ES-I3 (cell line): Measurements from ENCODE around the gene KCNT1.

Source experiments
- H3K36me3 ChIP-seq: 2 replicates; pipeline ENCODE4 v1.6.1; 2013; ENCODE audit warnings: mild to moderate bottlenecking, low read length, control low read depth, moderate library complexity; ENCODE audit not compliant: insufficient read depth
- H3K4me1 ChIP-seq: 2 replicates; pipeline ENCODE4 v1.6.1; 2013; ENCODE audit warnings: mild to moderate bottlenecking, control low read depth, low read length; ENCODE audit not compliant: insufficient read depth
- H3K9ac ChIP-seq: 2 replicates; pipeline ENCODE4 v1.6.1; 2013; ENCODE audit warnings: low read depth, mild to moderate bottlenecking, low read length, moderate library complexity
- H3K9me3 ChIP-seq: 2 replicates; pipeline ENCODE4 v1.6.1; 2013; ENCODE audit warnings: mild to moderate bottlenecking, low read length, moderate library complexity; ENCODE audit not compliant: control insufficient read depth, insufficient read depth

KCNT1 gene

DNA sequence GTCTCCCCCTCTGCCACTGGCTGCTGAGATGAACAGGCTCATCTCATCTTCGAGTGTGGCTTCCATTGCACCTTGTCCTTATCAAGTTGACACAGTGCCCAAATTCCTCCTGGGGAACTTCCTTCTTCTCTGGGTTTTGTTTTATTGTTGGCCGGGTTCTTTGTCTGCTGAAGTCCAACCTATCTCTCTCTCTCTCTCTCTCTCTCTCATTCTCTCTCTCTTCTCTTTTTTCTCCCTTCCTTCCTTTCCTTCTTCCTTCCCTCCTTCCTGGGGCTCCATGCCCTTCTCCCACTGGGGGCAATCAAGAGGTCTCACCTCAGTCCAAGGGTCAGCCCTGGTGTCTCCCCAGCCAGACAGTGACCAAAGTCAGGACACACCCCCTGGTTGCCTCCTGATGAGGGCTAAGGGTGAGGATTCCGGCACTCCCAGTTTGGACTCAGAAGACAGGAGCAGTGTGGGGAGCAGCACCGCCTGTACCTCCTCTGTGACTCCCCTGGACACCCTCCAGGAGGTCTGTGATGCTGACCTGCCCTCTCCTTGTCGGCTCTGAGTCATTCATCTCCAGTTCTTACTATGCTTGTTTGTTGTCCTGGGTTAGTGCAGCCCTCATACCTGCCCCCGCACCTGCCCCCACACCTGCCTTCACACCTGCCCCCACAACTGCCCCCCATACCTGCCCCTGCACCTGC, 30.7 kb downstream of the KCNT1 start:
- no peak overlapping the region for H3K9ac ChIP-seq
- H3K4me1 ChIP-seq: no peaks in the 10 kb centered on the region
- no peaks in the 10 kb centered on the region for H3K36me3 ChIP-seq

DNA sequence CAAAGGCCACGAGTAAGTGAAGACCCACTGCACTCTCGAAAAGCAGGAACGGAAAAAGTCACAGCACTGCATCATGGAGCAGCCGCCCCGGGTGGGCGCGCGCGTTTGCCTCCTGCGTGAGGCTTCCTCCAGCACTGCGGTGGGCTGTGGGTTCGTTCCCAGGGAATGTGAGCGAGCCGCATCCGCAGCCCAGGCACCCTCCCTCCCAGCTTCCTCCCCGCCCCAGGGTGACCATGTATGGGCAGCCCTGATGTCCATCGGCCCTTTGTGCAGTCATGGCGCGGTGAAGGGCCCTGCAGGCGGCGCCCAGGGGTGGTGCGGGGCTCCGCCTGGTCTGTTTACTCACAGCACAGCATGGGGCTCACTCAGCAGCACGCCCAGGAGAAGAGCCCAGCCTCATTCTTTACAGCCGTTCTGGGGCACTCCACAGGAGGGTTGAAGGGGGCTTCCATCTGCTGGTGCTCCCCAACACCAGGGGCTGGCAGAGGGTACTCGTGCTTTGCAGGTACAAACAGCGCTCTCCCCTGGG, 32.7 kb downstream of the KCNT1 start:
- Histone ChIP-seq H3K9ac (no peak overlapping the region), H3K9me3 (peaks cover 8% of the 10 kb centered on the region; the same call in 1 of the 2 replicates), H3K4me1 (no peaks in the 10 kb centered on the region), H3K36me3 (no peaks in the 10 kb centered on the region)

More for the DNA sequence above, 30.7 kb downstream of the KCNT1 start:
- peaks cover 8% of the 10 kb centered on the region; the same call in 1 of the 2 replicates for H3K9me3 ChIP-seq

DNA sequence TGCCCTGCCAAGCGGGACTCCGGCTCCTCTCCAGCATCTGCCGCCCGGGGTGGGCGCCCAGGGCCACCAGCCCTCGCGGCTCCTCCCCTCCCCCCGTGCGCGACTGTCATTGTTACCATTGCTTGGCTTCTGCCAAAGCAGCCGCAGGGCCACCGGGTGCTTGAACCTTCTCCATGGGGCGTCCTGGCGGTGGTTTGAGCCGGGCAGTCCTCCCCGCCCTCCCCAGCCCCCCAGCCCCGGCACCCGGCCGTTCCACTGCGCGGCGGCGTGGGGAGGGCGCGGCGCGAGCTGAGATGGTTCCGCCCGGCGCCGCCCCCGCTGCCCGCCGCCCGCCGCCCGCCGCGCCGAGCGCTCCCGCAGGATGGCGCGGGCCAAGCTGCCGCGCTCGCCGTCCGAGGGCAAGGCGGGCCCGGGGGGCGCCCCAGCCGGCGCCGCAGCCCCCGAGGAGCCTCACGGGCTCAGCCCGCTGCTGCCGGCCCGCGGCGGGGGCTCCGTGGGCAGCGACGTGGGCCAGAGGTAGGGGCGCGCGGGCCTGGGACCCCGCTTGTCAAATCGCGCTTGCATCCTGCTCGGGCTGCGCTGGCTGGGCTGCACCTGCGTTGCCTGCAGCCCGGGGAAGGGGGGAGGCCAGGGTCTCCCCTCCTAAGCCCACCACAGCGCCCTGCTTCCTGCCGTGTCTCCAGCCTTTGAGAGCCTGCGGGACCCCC, 34.4 kb downstream of the KCNT1 start:
- H3K9me3 ChIP-seq: peaks cover 3% of the 10 kb centered on the region; the same call in 1 of the 2 replicates
- no peaks in the 10 kb centered on the region for H3K4me1 ChIP-seq
- H3K36me3 ChIP-seq: no peaks in the 10 kb centered on the region
- H3K9ac ChIP-seq: no peak overlapping the region

DNA sequence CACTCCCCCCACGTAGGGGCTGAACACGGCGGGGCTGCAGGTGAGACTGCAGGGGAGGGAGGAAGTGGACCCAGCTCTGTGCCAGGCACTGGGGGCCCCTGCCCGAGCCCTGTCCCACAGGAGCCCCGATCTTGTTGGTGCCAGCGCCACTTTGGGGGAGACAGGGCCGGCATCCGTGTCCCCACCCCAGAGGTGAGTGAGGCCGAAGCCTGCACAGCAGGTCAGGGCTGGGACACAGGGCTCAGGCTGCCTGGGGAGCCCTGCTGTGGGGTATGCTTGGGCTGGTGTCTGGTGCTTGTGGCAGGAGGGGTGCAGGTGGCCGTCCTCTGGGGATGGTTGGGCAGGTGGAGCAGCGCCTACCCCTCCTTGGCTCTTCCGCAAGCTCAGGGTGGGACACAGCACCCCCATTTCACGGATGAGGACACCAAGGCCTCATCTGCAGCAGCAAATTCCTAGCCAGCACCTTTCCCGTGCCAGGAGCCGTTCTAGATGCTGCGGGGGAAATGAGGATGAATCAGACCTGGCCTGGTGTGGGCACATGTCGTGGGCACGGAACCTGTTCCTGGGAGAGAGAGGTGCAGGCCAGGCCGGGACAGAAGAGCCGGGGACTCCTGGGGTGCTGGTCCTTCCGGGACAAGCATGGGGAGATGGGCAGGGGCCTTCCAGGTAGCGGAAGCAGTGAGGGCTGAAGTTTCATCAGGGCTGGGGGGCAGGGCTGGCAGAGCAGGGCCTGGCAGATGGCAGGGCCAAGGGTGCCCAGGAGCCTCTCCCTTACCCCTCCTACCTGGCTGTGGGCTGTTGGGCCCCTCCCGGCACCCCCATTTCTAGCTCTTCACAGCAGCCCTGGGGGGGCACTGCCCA, 35.2 kb downstream of the KCNT1 start:
- no peaks in the 10 kb centered on the region for H3K4me1 ChIP-seq
- no peaks in the 10 kb centered on the region for H3K36me3 ChIP-seq
- no peaks in the 10 kb centered on the region for H3K9me3 ChIP-seq
- H3K9ac ChIP-seq: no peak overlapping the region

DNA sequence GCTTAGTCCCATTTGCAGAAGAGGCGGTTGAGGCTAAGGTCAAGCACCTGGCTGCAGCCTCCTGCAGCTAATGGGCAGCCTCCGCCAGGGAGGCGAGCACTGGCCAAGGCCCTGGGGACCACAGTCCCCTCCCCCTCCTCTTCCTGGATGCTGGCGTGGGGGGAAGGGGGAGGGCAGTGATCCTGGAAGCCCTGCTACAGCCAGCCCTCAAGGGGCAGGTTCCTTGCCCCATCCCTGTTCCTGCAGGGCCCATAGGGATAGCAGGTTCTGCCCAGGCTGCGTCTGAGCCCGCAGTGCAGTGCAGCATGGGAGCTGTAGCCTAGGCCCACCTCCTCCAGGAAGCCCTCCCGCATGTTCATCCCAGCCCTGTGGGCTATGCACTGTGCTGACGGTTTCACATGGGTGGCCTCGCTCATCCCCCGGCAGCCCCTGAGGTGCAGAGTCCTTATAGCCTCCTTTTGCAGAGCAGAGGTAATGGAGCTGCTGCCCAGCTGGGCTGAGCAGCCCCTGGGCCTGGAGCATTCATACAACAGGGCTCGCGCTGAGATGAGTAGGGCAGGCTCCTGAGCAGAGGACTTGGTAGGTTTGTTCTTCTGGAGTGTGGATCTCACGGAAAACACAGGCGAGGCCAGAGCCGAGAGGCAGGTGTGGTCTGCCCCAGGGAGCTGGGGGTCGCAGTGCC, 36.0 kb downstream of the KCNT1 start:
- Histone ChIP-seq H3K9me3 (no peaks in the 10 kb centered on the region), H3K36me3 (no peaks in the 10 kb centered on the region), H3K9ac (no peak overlapping the region), H3K4me1 (no peaks in the 10 kb centered on the region)

DNA sequence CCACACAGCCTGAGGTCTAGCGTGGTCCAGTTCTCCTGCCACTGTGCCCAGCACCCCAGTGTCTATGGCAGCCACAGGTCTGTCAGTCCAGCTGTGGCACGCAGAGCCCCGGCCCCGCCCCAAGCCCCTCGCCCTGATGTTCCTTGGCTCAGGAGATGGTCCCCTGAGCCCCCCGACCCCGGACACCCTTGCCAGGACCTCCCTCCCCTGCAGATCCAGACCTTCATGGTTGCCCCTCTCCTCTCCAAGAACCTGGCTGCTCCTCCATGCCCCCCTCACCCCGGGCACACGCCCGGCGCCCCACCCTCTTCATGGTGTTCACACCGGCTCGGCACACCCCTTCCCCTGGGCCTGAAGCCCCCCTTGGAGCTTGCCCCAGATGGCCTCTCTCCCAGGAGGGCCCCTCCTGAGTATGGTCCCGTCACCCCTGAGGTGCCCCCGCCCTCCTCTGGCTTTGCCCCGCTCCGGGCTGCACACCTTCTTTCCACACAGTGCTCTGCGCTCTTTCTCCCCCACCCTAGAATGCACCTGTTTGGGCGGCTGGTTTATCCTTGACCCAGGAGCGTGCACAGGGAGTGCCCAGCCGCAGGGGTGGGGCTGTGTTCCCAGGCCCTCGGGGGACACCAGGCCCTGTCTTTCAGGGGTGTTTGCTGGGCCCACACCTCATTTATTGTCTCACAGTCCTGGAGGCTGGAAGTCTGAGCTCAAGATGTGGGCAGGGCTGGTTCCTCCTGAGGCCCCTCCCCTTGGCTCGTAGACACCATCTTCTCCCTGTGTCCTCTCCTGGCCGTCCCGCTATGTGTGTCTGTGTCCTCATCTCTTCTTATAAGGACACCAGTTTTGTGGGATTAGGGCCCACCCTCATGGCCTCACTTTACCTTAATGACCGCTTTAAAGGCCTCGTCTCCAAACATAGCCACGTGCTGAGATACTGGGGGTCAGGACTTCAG, 37.6 kb downstream of the KCNT1 start:
- no peaks in the 10 kb centered on the region for H3K36me3 ChIP-seq
- no peaks in the 10 kb centered on the region for H3K4me1 ChIP-seq
- no peaks in the 10 kb centered on the region for H3K9me3 ChIP-seq
- H3K9ac ChIP-seq: no peak overlapping the region

DNA sequence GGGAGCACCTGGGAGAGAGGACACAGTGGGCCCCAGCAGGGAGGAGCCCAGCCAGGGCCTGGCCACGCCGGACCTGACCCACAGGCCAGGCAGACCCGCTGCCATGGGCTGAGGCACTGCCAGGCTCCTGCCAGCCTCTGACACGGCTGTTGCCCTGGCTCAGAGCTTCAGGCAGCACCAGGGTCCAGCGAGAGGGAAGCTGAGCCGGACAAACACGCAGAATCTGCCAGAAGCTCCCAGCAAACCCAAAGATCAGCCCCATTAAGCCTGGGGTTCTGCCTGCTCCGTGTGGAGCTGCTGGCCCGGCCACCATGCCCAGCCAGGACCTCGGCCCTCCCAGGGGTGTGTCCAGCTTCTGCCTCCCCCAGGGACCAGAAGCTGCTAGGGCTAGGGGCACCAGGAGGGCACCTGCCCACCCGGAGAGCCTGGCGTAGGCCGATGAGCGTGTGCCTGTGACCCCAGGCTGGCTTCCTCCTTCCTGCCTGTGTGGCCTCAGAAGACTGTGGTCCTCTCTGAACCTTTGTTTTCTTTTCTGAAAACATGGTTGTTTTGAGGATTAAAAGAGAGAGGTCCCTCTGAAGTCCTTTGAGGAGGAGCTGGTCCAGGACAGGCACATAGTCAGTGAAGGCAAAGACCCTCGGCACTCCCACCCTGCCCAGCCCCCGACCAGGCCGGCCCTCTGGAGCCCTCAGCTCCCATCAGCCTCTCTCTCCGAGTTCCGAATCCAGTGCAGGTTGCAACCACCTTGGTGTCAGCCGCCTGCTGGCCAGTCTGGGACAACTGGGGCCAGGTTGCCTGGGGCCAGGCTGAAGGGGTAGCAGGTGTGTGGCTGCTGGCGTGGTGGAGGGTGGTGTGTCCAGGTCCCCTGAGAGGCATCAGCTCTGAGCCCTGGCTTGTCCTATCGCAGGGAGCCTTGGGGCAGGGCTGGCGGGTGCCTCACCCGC, 39.6 kb downstream of the KCNT1 start:
- H3K9ac ChIP-seq: no peak overlapping the region
- no peaks in the 10 kb centered on the region for H3K36me3 ChIP-seq
- H3K9me3 ChIP-seq: no peaks in the 10 kb centered on the region
- no peaks in the 10 kb centered on the region for H3K4me1 ChIP-seq

DNA sequence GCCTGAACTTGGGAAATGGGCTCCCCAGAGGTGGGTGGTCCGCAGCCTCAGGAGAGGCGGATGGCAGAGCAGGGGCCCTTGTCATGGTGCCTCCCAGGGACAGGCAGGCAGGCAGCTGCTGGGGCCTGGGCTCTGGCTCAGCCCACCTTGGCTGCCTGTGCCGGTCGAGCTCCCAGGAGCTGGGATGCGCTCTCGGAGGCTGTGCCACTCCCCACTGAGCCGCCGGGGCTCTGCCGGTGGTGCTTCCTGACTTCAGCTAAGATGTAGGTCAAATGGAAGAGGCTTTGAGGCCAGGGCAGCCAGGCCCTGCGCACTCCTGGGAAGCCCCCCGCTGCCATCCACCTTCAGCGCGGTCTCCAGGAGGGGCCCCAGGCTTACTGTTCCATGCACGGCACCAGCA, 41.0 kb downstream of the KCNT1 start:
- no peaks in the 10 kb centered on the region for H3K9me3 ChIP-seq
- no peak overlapping the region for H3K9ac ChIP-seq
- no peaks in the 10 kb centered on the region for H3K36me3 ChIP-seq
- H3K4me1 ChIP-seq: no peaks in the 10 kb centered on the region

DNA sequence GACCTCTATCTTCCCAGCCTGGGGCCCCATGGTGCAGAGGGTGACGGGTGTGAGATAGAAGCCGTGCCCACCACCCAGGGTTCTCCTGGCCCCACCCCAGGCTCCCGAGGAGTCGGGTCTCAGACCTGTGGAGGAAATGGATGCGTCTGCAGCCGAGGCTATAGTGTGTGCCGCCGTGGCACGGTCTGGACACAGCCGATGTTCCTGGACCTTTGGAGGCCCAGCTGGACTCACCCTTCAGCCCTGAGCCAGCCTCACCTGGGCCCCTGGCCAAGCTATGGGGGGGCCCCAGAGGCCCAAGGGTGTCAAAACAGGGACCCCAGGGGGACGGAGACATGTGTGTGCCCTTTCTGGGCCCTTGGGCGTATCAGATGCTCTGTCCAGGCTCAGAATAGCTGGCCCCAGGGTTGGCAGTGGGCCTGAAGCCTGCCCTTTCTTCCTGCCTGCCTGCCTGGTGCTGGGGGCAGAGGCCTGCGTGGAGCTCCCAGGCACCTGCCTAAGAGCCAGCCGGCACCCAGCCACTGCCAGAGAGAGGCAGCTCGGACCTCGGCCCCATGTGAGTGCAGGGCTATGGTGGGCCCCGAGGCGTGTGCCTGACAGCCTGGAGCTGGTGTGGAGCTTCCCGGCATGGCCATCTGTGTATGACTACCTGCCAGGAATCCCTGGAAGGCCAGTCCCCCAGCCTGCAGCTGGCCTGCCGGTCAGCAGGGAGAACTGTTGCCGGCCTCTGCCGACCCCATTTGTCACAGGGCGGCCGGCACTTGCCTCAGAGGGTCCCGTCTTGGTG, 41.8 kb downstream of the KCNT1 start:
- H3K4me1 ChIP-seq: no peaks in the 10 kb centered on the region
- H3K9ac ChIP-seq: no peak overlapping the region
- H3K9me3 ChIP-seq: no peaks in the 10 kb centered on the region
- H3K36me3 ChIP-seq: no peaks in the 10 kb centered on the region

DNA sequence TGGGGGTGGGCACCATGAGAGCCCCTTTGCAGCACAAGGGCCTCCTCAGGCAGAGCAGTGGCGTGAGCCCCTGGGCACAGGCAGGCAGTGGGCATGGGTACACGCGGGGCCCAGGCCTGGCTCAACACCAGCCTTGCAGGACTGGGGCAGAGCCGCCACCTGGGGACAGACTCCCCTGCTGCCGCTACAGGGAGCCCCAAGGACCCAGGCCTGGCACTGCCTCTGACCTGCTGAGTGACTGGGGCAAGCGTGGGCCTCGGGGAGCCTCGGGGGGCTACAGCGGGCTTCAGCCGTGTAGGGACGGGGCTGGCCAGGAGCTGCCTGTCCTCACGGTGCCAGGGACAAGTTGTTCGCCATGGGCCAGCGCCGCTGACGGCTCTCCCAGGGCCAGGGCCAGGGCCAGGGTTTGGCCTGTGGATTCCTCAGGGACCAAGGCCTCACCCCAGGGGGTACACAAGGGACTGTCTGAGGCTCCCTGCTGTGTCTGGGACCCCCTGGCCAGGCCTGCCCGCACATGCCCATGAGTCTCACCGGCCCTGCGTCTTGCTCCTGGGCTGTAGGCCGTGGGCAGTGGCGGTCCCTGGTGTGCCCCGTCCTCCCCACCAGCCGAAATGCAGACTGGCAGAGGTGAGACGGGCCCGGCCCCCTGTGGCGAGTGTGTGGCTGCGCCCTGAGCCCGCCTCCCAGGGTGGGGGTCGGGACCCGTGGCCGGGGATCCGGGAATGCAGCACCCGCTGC, 42.5 kb downstream of the KCNT1 start:
- Histone ChIP-seq H3K9ac (no peak overlapping the region), H3K9me3 (no peaks in the 10 kb centered on the region), H3K36me3 (no peaks in the 10 kb centered on the region), H3K4me1 (no peaks in the 10 kb centered on the region)

DNA sequence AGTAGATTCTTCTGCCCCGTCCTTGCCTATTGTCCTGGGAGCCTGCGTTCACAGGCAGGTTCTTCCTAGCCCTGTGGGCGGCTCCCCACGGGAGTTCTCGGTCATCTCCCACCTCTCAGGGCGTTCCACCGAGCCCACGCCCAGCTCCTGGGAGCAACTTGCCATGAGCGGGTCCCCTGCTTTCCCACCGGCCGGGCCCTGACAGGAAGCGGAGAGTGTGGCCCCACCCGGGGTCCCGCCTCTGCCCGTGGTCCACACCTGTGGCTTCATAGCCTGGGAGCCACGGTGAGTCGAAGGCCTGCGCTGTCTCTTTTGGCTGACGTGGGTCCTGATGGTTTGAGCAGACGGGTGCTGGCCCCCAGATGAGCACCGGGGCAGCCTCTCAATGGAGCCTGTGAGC, 43.2 kb downstream of the KCNT1 start:
- no peaks in the 10 kb centered on the region for H3K36me3 ChIP-seq
- no peak overlapping the region for H3K9ac ChIP-seq
- no peaks in the 10 kb centered on the region for H3K4me1 ChIP-seq
- no peaks in the 10 kb centered on the region for H3K9me3 ChIP-seq
